ENCODE data around the gene HM13. TPM values are rescaled to one million over a fixed set of nuclear protein-coding genes. Genes with fewer than 3 reads are reported as not detected.
A peak's percentile ranks its signal among the peaks of the same experiment; 100 is the strongest.

The HM13 gene
- total and polyA plus RNA-seq, 2 of the 13 experiments (the other 11 are each of a cell fraction or from before 2014, with no cell fraction given): 118 to 243 TPM

GRCh38 chr20:31605031-31605901 is 91.0 kb downstream of the HM13 start, which contains the start of gene ID1 (continued):
- TF ChIP-seq ZNF280B (CRISPR knock-in tag; IDR thresholded peaks at IDR 0.05; ENCODE audit: borderline replicate concordance): peak; percentile 95
- peak; percentile 68; the same call in 1 of the 2 replicates for TF ChIP-seq YEATS2 (CRISPR knock-in tag; IDR thresholded peaks at IDR 0.05; ENCODE audit: borderline replicate concordance)
- TF ChIP-seq ZC3H4 (CRISPR knock-in tag; IDR thresholded peaks at IDR 0.05; ENCODE audit: borderline replicate concordance): peak; percentile 99
- TF ChIP-seq EEA1 (CRISPR knock-in tag; IDR thresholded peaks at IDR 0.05; ENCODE audit: borderline replicate concordance): peak; percentile 98; the same call in 1 of the 2 replicates
- peak; percentile 85; the same call in 1 of the 2 replicates for TF ChIP-seq ZNF605 (CRISPR knock-in tag; IDR thresholded peaks at IDR 0.05)
- TF ChIP-seq ZNF329 (CRISPR knock-in tag; IDR thresholded peaks at IDR 0.05; ENCODE audit: low read depth): peak; percentile 79
- no peak; the same call in 1 of the 2 replicates for TF ChIP-seq FLYWCH1 (CRISPR knock-in tag; IDR thresholded peaks at IDR 0.05)
- no peak for TF ChIP-seq ZNF251 (CRISPR knock-in tag; IDR thresholded peaks at IDR 0.05)
- TF ChIP-seq, protein P1, sequence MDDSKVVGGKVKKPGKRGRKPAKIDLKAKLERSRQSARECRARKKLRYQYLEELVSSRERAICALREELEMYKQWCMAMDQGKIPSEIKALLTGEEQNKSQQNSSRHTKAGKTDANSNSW (CRISPR knock-in tag; IDR thresholded peaks at IDR 0.05; ENCODE audit: borderline replicate concordance): no peak; the same call in none of the 2 replicates
- peak; percentile 92 for TF ChIP-seq ZNF574 (CRISPR knock-in tag; IDR thresholded peaks at IDR 0.05)
- TF ChIP-seq ZNF841 (CRISPR knock-in tag; IDR thresholded peaks at IDR 0.05; ENCODE audit: borderline replicate concordance): peak; percentile 66
- TF ChIP-seq RFXAP (CRISPR knock-in tag; IDR thresholded peaks at IDR 0.05; ENCODE audit: borderline replicate concordance): peak; percentile 95
- peak; percentile 94 for TF ChIP-seq RELA (CRISPR knock-in tag; IDR thresholded peaks at IDR 0.05)
- TF ChIP-seq ZNF703 (CRISPR knock-in tag; IDR thresholded peaks at IDR 0.05; ENCODE audit: borderline replicate concordance): peak; percentile 85; the same call in 1 of the 2 replicates
- peak; percentile 93 for TF ChIP-seq ATF7-NPFF (CRISPR knock-in tag; IDR thresholded peaks at IDR 0.05; ENCODE audit: low read depth)
- peak; percentile 88 for TF ChIP-seq ZNF816 (CRISPR knock-in tag; IDR thresholded peaks at IDR 0.05; ENCODE audit: borderline replicate concordance)
- TF ChIP-seq SETDB1 (CRISPR knock-in tag; IDR thresholded peaks at IDR 0.05; ENCODE audit: borderline replicate concordance): no peak
- TF ChIP-seq ZNF550 (CRISPR knock-in tag; IDR thresholded peaks at IDR 0.05; ENCODE audit: borderline replicate concordance): peak; percentile 54; the same call in 1 of the 2 replicates
- peak; percentile 11; the same call in 1 of the 2 replicates for TF ChIP-seq THAP9 (CRISPR knock-in tag; IDR thresholded peaks at IDR 0.05; ENCODE audit: borderline replicate concordance)
- peak; percentile 99 for TF ChIP-seq POLR2G (IDR thresholded peaks at IDR 0.05; ENCODE audit: low read depth, low read length)
- no peak for TF ChIP-seq ZNF143 (CRISPR knock-in tag; IDR thresholded peaks at IDR 0.05)

Measured in HepG2 (cell line).